Heart right ventricle (tissue), 16 donors: ENCODE measurements around the gene APOL1. TPM values are rescaled to one million over a fixed set of nuclear protein-coding genes. Genes with fewer than 3 reads are reported as not detected.

Experiments
- ATAC-seq, 8 donors: fragments of 200-7000 bp; cut with Tn5 transposase; one replicate each; pipeline ENCODE4 v1.9.1; 2020; ENCODE audit warnings: mild to moderate bottlenecking in 8 of 8, moderate library complexity in 8 of 8, moderate number of reproducible peaks in 1 of 8
- DNase-seq, 2 donors: peaks; one replicate each; pipeline ENCODE4 v3.0.0-alpha.2; 2020
- H3K27ac ChIP-seq, 10 donors: fragments of 200-600 bp; sonication (generic) in 2 of 10; one replicate each; pipeline versions ENCODE4 v1.5.0 to v1.8.0; 2020 to 2022; ENCODE audit warnings: mild to moderate bottlenecking in 3 of 10
- H3K27me3 ChIP-seq, 7 donors: fragments of 200-600 bp; one replicate each; pipeline ENCODE4 v1.8.0; 2021 to 2022; ENCODE audit warnings: mild to moderate bottlenecking in 2 of 7
- H3K36me3 ChIP-seq, 9 donors: fragments of 200-600 bp; sonication (generic) in 1 of 9; one replicate each; pipeline versions ENCODE4 v1.5.0 to v1.8.0; 2020 to 2022; ENCODE audit warnings: mild to moderate bottlenecking in 2 of 9
- H3K4me1 ChIP-seq, 9 donors: fragments of 200-600 bp; sonication (generic) in 1 of 9; one replicate each; pipeline versions ENCODE4 v1.5.0 to v1.8.0; 2020 to 2022; ENCODE audit warnings: mild to moderate bottlenecking in 4 of 9
- H3K4me3 ChIP-seq, 10 donors: fragments of 200-600 bp; sonication (generic) in 2 of 10; one replicate each; pipeline versions ENCODE4 v1.5.0 to v1.8.0; 2020 to 2022; ENCODE audit warnings: mild to moderate bottlenecking in 7 of 10, moderate library complexity in 2 of 10
- H3K9me3 ChIP-seq, 11 donors: fragments of 200-600 bp in 10 of 11; sonication (generic) in 2 of 11; one replicate each; pipeline versions ENCODE4 v1.5.0 to v1.8.0; 2013 to 2022; ENCODE audit warnings: mild to moderate bottlenecking in 2 of 11, control low read depth in 1 of 11, moderate library complexity in 1 of 11
- WGBS, 2 donors: extraction: QIAGEN DNeasy Blood & Tissue Kit; methylation state at CpG; one replicate each; pipeline ENCODE4 v1.1.7; 2013; ENCODE audit warnings: inconsistent platforms in 1 of 2; 5-methylcytosine and 5-hydroxymethylcytosine counted together
- intact Hi-C, 10 donors: fragments of 100-400 bp; cut with DNase I; formaldehyde crosslinking; loops; one replicate each; pipeline versions ENCODE4 v1.11.1 to v1.14.2; 2022
- polyA plus RNA-seq, 2 donors: library from polyadenylated mRNA; stranded (reverse); fragments of 200-250 nt; gene quantifications; one replicate each; pipeline ENCODE4 v1.2.3, GENCODE V29; 2013
- total RNA-seq, 10 donors: library from RNA; stranded (reverse); fragmentation: NEBNext Ultra II Directional in 3 of 10; extraction: Animal tissue kit (Norgen Biotek cat#: 25700) in 3 of 10; gene quantifications; one replicate each; pipeline versions ENCODE4 v1.2.1 to v1.2.4, GENCODE V29; 2021 to 2023
- TF ChIP-seq, protein P1 (sequence below), 9 donors: fragments of 200-600 bp; sonication (generic) in 2 of 9; IDR thresholded peaks; one replicate each; pipeline versions ENCODE4 v1.5.0 to v1.8.0; 2021 to 2022; ENCODE audit warnings: antibody characterized with exemption in 9 of 9, mild to moderate bottlenecking in 5 of 9, moderate library complexity in 1 of 9
- donor health status: Arrhythmogenic right ventricular cardiomyopathy.
- donor health status: ischemic (EF 13 %, LVEDD 7.1; RV severe dilation, severe dysfunction).
- donor health status: healthy with polysubstance abuse.
- donor health status: DM: no; HTN: yes; CAD: no.
- donor health status: DM: no; HTN: no; CAD: no.
- donor health status: ischemic (EF 25% LVEDD 6.9; RV normal size, moderate dysfunction).
- donor health status: ischemic (EF 25% LVEDD 5.7; RV mildly dilated, moderate dysfunction).
- donor health status: healthy.
- donor health status: DM: yes; HTN: yes; CAD: no.
- donor health status: Ischemic cardiomyopathy.
- donor health status: ischemic (EF 35%, LVEDD 5.7; RV mildly dilated, moderate dysfunction).
- donor health status: nonischemic (EF 11% LVEDD 7.7; RV severe dilation, severe dysfunction).
- donor health status: DM: yes; HTN: yes; CAD: no.
- donor health status: PGD.
- donor health status: ischemic (EF 29% LVEDD 5.4; RV normal size, mild dysfunction).
- donor health status: nonischemic (EF 23%, LVEDD 6.1; RV moderate dilation, normal function).

The APOL1 gene
- total and polyA plus RNA-seq, 12 donors, result 9.8 to 121 (median 17.5) TPM

DNA sequence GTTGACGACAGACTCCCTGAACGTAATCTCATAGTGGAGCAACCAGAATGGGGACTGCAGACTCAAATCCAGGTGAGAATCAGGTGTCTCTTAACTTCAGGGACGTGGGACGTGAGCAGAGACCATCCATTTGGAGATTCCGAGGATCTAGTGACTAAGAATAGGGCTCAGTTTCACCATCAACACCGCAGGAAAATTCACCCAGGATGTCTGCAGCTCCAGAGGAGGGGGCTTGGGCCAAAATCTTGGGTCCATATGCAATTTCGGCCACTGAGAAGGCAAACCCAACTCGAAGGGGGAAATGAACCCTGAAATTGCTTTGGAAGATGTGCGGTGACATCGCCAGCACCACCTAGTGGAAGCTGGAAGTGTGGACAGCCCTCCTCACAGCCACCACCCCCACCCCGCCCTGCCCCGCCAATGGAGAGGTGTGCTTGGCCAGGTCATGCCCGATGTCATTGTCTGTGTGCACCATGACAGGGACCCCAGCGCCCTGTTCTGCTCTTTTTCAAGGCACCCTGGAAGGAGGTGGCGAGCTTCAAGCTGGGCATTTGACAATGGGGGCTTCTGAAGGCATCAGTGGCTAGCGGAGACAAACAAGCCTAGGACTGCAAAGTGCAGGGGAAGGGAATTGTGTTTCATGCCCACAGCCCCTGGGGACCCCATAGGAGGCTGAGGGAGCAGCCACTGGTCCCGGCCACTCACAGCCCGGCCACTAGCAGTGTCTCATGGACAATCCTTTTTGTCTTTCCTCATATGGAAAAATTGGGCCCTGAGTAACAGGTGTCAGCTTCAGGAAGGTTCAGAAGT, 24.8 kb downstream of the APOL1 start:
- Histone ChIP-seq H3K27ac (peak overlapping the region in 3 of 10 donors; percentile 2 to 31 (median 21)), H3K4me3 (peak overlapping the region in 1 of 10 donors; percentile 12)
- WGBS, 2 donors, result 24 to 25% methylated on average over 18 of the region's 18 CpGs

DNA sequence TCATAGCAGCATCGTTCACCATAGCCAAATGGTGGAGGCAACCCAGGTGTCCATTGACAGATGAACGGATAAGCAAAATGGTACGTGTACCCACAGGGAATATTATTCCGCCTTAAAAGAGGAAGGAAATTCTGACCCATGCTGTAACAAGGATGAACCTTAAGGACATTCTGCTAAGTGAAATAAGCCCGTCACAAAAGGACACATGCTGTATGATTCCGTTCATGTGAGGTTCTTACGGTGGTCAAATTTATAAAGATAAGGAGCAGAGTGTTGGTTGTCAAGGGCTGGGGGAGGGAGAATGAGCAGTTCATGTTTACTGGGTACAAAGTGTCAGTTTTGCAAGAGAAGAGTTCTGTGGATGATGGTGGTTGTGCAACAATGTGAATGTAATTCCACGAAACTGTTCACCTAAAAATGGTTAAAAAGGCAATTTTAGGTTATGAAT, 26.3 kb downstream of the APOL1 start:
- H3K4me3 ChIP-seq, result no peak overlapping the region
- intact Hi-C loops, result loop anchor here in 5 of 10 donors (5.0 to 10.0 kb wide), 5 partner anchors 37 to 132 kb away; partner anchors contain the start of gene APOL2 (in 2 of the 5)
- DNase-seq, result no peak
- TF ChIP-seq, protein P1, sequence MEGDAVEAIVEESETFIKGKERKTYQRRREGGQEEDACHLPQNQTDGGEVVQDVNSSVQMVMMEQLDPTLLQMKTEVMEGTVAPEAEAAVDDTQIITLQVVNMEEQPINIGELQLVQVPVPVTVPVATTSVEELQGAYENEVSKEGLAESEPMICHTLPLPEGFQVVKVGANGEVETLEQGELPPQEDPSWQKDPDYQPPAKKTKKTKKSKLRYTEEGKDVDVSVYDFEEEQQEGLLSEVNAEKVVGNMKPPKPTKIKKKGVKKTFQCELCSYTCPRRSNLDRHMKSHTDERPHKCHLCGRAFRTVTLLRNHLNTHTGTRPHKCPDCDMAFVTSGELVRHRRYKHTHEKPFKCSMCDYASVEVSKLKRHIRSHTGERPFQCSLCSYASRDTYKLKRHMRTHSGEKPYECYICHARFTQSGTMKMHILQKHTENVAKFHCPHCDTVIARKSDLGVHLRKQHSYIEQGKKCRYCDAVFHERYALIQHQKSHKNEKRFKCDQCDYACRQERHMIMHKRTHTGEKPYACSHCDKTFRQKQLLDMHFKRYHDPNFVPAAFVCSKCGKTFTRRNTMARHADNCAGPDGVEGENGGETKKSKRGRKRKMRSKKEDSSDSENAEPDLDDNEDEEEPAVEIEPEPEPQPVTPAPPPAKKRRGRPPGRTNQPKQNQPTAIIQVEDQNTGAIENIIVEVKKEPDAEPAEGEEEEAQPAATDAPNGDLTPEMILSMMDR (IDR thresholded peaks at IDR 0.05), result no peak
- 69 to 75% methylated on average over 8 of the region's 8 CpGs for WGBS, 2 donors
- peaks cover 2 to 57% (median 33%) of the 10 kb centered on the region in 9 donors for H3K36me3 ChIP-seq
- no peak for ATAC-seq
- peaks cover 3 to 19% (median 11%) of the 10 kb centered on the region in 9 donors for H3K4me1 ChIP-seq
- H3K9me3 ChIP-seq, result no peaks in the 10 kb centered on the region
- H3K27me3 ChIP-seq, result no peaks in the 10 kb centered on the region
- H3K27ac ChIP-seq, result no peak overlapping the region

More for the DNA sequence above, 24.8 kb downstream of the APOL1 start:
- H3K4me1 ChIP-seq, result peaks cover 3 to 19% (median 11%) of the 10 kb centered on the region in 9 donors
- peak; percentile 53 to 73 (median 68) for ATAC-seq
- TF ChIP-seq, protein P1 (IDR thresholded peaks at IDR 0.05), result peak; percentile 59 to 89 (median 82)
- no peaks in the 10 kb centered on the region for H3K27me3 ChIP-seq
- H3K9me3 ChIP-seq, result no peaks in the 10 kb centered on the region
- peak; percentile 57 to 65 for DNase-seq
- intact Hi-C loops, result loop anchor here in 6 of 10 donors (1.0 to 10.0 kb wide), 6 partner anchors 35 to 130 kb away; partner anchors contain the start of gene APOL2 (in 2 of the 6)
- H3K36me3 ChIP-seq, result peaks cover 0 to 41% (median 20%) of the 10 kb centered on the region in 9 donors

DNA sequence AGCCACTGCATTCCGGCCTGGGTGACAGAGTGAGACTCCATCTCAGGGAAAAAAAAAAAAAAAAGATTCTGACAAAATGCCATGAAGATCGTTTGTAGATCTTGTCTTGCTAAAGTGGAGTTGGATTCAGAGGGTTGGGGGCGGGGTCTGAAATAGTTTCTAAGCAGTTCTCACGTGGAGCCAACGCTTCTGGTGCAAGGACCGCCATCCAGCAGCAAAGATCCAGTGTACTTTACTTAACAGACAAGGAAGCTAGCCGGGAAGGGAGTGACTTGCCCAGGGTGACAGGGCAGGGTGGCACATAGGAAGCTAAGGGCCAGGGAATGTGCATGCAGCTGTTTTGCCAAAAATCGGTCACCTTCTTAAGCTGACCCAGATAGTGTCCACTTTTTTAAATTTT, 27.4 kb downstream of the APOL1 start:
- intact Hi-C loops, result loop anchor here in 2 of 10 donors (5.0 kb wide), 2 partner anchors 38 to 83 kb away; no protein-coding TSS in a partner anchor
- no peaks in the 10 kb centered on the region for H3K27me3 ChIP-seq
- H3K4me1 ChIP-seq, result peaks cover 4 to 24% (median 14%) of the 10 kb centered on the region in 9 donors
- H3K9me3 ChIP-seq, result no peaks in the 10 kb centered on the region
- peak overlapping the region in 1 of 10 donors; percentile 13 for H3K27ac ChIP-seq
- peaks cover 12 to 68% (median 45%) of the 10 kb centered on the region in 9 donors for H3K36me3 ChIP-seq
- DNase-seq (no peak), ATAC-seq (peak in 1 of 8 donors; percentile 15)
- H3K4me3 ChIP-seq, result no peak overlapping the region
- TF ChIP-seq, protein P1 (IDR thresholded peaks at IDR 0.05), result no peak
- 67% methylated on average over 8 of the region's 8 CpGs for WGBS, 2 donors

DNA sequence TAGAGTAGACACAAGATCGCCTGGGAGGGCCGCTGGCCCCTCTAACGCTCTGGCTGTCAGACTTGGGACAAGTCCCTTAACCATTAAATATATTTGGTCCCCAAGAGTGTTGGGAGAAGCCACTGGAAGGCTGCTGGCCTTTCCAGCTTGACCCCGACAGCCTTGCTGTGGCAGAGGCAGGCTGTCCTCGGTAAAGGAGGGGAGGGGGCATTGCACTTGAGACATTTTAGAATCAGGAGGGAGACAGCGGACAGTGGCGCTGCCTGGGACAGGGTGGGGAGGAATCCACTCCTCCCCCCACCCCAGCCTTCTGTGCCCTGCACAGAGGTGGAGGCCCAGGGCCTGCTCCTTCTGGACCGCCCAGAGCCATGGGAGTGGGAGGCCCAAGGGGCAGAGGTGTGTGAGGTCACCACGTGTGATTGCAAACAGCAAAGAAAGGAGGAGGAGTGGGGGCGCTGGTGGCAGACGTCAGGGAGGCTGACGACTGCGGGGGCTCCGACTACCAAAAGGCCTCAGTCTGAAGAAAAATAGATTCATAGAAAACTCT, 28.9 kb downstream of the APOL1 start:
- no peaks in the 10 kb centered on the region for H3K9me3 ChIP-seq
- 73 to 79% methylated on average over 14 of the region's 14 CpGs for WGBS, 2 donors
- H3K27ac ChIP-seq, result peak overlapping the region in 4 of 10 donors; percentile 9 to 57 (median 18)
- no peaks in the 10 kb centered on the region for H3K27me3 ChIP-seq
- intact Hi-C loops, result loop anchor here in 2 of 10 donors (5.0 kb wide), 2 partner anchors 40 to 85 kb away; no protein-coding TSS in a partner anchor
- TF ChIP-seq, protein P1 (IDR thresholded peaks at IDR 0.05), result no peak
- H3K4me1 ChIP-seq, result peaks cover 4 to 39% (median 21%) of the 10 kb centered on the region in 9 donors
- H3K36me3 ChIP-seq, result peaks cover 12 to 83% (median 59%) of the 10 kb centered on the region in 9 donors
- no peak for DNase-seq
- no peak overlapping the region for H3K4me3 ChIP-seq
- ATAC-seq, result no peak
